ENCODE data around the gene DXO. TPM values are rescaled to one million over a fixed set of nuclear protein-coding genes. Genes with fewer than 3 reads are reported as not detected.

DXO gene
- total RNA-seq, 4 donors from 2014 or later, result 21.3 to 36.4 (median 33.9) TPM

DNA sequence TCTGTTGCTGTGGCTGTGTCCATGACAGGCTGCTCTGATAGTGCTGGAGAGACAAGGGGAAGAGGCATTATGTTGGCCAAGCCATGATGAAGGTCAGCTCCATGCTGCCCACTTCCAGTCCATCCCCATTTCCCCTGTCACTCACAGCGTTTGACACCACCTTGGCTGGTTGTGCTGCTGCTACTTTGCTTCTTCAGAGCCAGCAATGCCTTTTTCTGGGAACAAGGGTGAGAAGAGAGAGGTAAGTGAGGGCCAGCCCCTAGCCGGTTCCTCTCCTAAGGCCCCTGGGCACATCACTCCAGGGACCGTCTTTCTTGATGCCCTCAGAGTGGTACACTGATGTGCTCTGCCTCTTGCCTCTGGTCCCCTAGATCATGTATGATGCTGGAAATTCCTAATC lies 15.1 kb downstream of the DXO start:
- Histone ChIP-seq H3K27ac (no peak overlapping the region), H3K4me1 (peaks cover 11 to 19% of the 10 kb centered on the region in 2 donors), H3K9me3 (no peaks in the 10 kb centered on the region), H3K27me3 (no peaks in the 10 kb centered on the region), H3K4me3 (replicated peaks in 1 of 3) (no peak overlapping the region), H3K36me3 (peaks cover 52 to 53% of the 10 kb centered on the region in 2 donors)
- no peak for TF ChIP-seq POLR2A (IDR thresholded peaks at IDR 0.05)
- no peak for TF ChIP-seq CTCF (IDR thresholded peaks at IDR 0.05)
- no peak for DNase-seq
- intact Hi-C loops (cut with DNase I), result no loop called here
- 97 to 98% methylated on average over 3 of the region's 3 CpGs for WGBS, 2 donors

GRCh38 chr6:31954511-31954910 lies 17.4 kb downstream of the DXO start:
- H3K36me3 ChIP-seq, result peaks cover 47 to 54% of the 10 kb centered on the region in 2 donors
- no peak for TF ChIP-seq POLR2A (IDR thresholded peaks at IDR 0.05)
- no peak for TF ChIP-seq CTCF (IDR thresholded peaks at IDR 0.05)

GRCh38 chr6:31952890-31953289 lies 19.0 kb downstream of the DXO start:
- Histone ChIP-seq H3K27ac (no peak overlapping the region), H3K4me3 (replicated peaks in 1 of 3) (no peak overlapping the region), H3K4me1 (peaks cover under 1 to 4% of the 10 kb centered on the region in 2 donors), H3K9me3 (no peaks in the 10 kb centered on the region), H3K27me3 (no peaks in the 10 kb centered on the region), H3K36me3 (peaks cover 47 to 54% of the 10 kb centered on the region in 2 donors)
- no peak for DNase-seq
- TF ChIP-seq CTCF (IDR thresholded peaks at IDR 0.05) (no peak), POLR2A (IDR thresholded peaks at IDR 0.05) (no peak)
- intact Hi-C loops (cut with DNase I), result loop anchor here (5.0 kb wide), 1 partner anchor 56 kb away; the partner anchor contains the start of gene EHMT2
- WGBS, 2 donors, result 80 to 84% methylated on average over 5 of the region's 5 CpGs

More at GRCh38 chr6:31954511-31954910, 17.4 kb downstream of the DXO start:
- Histone ChIP-seq H3K4me3 (replicated peaks in 1 of 3) (no peak overlapping the region), H3K4me1 (peaks cover 9 to 12% of the 10 kb centered on the region in 2 donors), H3K27me3 (no peaks in the 10 kb centered on the region), H3K27ac (no peak overlapping the region), H3K9me3 (no peaks in the 10 kb centered on the region)
- intact Hi-C loops (cut with DNase I), result loop anchor here (5.0 kb wide), 1 partner anchor 57 kb away; the partner anchor contains the start of gene EHMT2
- no peak for DNase-seq
- 94 to 98% methylated on average over 28 of the region's 28 CpGs for WGBS, 2 donors

DNA sequence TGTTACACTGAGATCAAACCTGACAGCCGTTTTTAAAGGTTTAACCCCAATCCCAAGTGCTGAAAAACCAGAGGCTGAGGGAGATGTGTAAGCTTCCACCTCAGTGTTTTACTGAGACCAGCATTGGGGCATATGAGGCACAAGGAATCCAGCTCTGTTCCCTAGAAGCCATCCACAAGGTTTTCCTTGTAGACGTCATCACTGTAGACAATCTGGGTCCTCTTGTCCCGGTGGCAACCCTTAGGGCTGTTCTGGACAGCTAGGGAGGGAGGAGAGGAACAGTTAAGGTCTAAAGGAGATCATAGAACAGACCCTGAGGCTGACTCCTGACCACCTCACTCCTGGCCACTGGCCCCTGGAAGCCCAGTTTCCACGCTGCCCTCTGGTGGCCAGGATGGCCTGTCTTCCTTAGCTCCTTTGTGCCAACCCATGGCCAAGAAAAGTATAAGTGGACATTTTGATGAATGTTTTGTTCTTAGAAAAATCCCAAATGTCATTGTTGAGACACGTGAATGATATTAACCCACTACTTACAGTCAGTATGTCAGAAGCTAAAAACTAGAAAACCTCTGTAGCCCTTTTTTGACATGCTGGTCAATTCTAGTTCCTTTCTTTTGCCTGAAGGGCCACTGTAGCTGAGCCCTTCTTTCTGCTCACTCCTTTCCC lies 19.7 kb downstream of the DXO start:
- intact Hi-C loops (cut with DNase I), result loop anchor here (5.0 kb wide), 1 partner anchor 55 kb away; the partner anchor contains the start of gene EHMT2
- TF ChIP-seq CTCF (IDR thresholded peaks at IDR 0.05) (peak; percentile 43 to 66 (median 52)), POLR2A (IDR thresholded peaks at IDR 0.05) (no peak)
- H3K27ac ChIP-seq, result no peak overlapping the region
- no peaks in the 10 kb centered on the region for H3K9me3 ChIP-seq
- H3K4me3 ChIP-seq (replicated peaks in 1 of 3), result no peak overlapping the region
- peak; percentile 68 to 72 for DNase-seq
- peaks cover 47 to 54% of the 10 kb centered on the region in 2 donors for H3K36me3 ChIP-seq
- H3K27me3 ChIP-seq, result no peaks in the 10 kb centered on the region
- no peaks in the 10 kb centered on the region for H3K4me1 ChIP-seq
- 62 to 68% methylated on average over 5 of the region's 5 CpGs for WGBS, 2 donors

DNA sequence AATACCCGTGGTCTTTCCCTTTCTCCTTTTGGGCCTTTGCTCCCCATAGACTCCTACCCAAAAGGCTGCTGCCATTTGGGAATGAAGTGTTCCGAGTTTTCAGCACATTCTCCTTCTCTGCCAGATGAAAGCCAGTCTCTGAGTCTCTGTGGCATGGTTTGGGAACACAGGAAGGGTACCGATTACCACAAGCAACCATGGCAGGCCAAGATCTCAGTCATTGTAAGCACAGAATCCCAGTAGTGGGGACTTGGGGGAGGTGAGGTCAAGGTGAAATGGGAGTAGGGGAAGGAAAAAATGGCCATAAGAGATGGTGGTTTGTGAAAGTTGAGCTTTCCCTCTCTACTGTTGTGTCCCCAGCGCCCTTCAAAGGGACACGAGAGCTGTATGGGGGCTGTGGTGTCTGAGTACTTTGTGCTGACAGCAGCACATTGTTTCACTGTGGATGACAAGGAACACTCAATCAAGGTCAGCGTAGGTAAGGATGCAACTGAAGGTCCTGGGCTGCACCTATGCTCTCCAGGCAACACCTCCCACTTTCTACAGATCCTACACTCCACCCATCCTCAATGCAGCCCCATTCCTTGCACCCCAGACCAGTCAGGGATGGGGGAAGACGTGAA lies 21.9 kb downstream of the DXO start:
- Histone ChIP-seq H3K27ac (no peak overlapping the region), H3K4me3 (replicated peaks in 1 of 3) (no peak overlapping the region), H3K27me3 (no peaks in the 10 kb centered on the region), H3K4me1 (peaks cover 0 to 15% of the 10 kb centered on the region in 2 donors), H3K9me3 (no peaks in the 10 kb centered on the region), H3K36me3 (peaks cover 30 to 36% of the 10 kb centered on the region in 2 donors)
- 88 to 93% methylated on average over 7 of the region's 7 CpGs for WGBS, 2 donors
- TF ChIP-seq POLR2A (IDR thresholded peaks at IDR 0.05) (no peak), CTCF (IDR thresholded peaks at IDR 0.05) (no peak)
- no peak for DNase-seq
- intact Hi-C loops (cut with DNase I), result loop anchor here (5.0 kb wide), 1 partner anchor 53 kb away; the partner anchor contains the start of gene EHMT2

Data from thyroid gland (tissue), 4 donors.